ENCODE results near the gene ARHGEF28.

The ARHGEF28 gene

GRCh38 chr5:73617510-73618279, 8.3 kb upstream of the ARHGEF28 start:
- Histone ChIP-seq H3K4me3 (ENCODE audit: low read depth in 1 of 2, low read length in 2 of 2) (no peak overlapping the region), H3K9ac (ENCODE audit: low read depth, low read length) (no peak overlapping the region), H4K20me1 (ENCODE audit: insufficient read depth, low read length) (no peaks in the 10 kb centered on the region), H2AFZ (ENCODE audit: low read depth, low read length) (no peak overlapping the region), H3K9me3 (ENCODE audit: insufficient read depth, low read length, severe bottlenecking) (no peaks in the 10 kb centered on the region), H3K27ac (ENCODE audit: low read length) (no peak overlapping the region), H3K79me2 (ENCODE audit: insufficient read depth, low read length) (no peaks in the 10 kb centered on the region), H3K4me1 (ENCODE audit: insufficient read depth, low read length) (no peaks in the 10 kb centered on the region), H3K4me2 (ENCODE audit: insufficient read depth, low read length) (no peak overlapping the region), H3K27me3 (ENCODE audit: insufficient read depth, low read length, poor library complexity) (peaks cover under 1% of the 10 kb centered on the region), H3K36me3 (ENCODE audit: insufficient read depth, low read length) (no peaks in the 10 kb centered on the region)
- ATAC-seq (ENCODE audit: insufficient read depth, low read depth) (no peak), DNase-seq (no peak)
- TF ChIP-seq CTCF (IDR thresholded peaks at IDR 0.05; ENCODE audit: borderline replicate concordance, extremely low read depth, low read length, poor library complexity, severe bottlenecking): no peak
- TF ChIP-seq EZH2 (IDR thresholded peaks at IDR 0.05; ENCODE audit: borderline replicate concordance, low read depth, low read length, severe bottlenecking): no peak

GRCh38 chr5:73619606-73620333, 6.2 kb upstream of the ARHGEF28 start:
- no peaks in the 10 kb centered on the region for H3K4me1 ChIP-seq (ENCODE audit: insufficient read depth, low read length)
- DNase-seq (no peak), ATAC-seq (ENCODE audit: insufficient read depth, low read depth) (no peak)
- TF ChIP-seq CTCF (IDR thresholded peaks at IDR 0.05; ENCODE audit: borderline replicate concordance, extremely low read depth, low read length, poor library complexity, severe bottlenecking) (no peak), EZH2 (IDR thresholded peaks at IDR 0.05; ENCODE audit: borderline replicate concordance, low read depth, low read length, severe bottlenecking) (no peak)
- H4K20me1 ChIP-seq (ENCODE audit: insufficient read depth, low read length): no peaks in the 10 kb centered on the region
- no peaks in the 10 kb centered on the region for H3K27me3 ChIP-seq (ENCODE audit: insufficient read depth, low read length, poor library complexity)
- H3K9me3 ChIP-seq (ENCODE audit: insufficient read depth, low read length, severe bottlenecking): no peaks in the 10 kb centered on the region
- no peak overlapping the region for H3K9ac ChIP-seq (ENCODE audit: low read depth, low read length)
- no peak overlapping the region for H3K4me2 ChIP-seq (ENCODE audit: insufficient read depth, low read length)
- H3K36me3 ChIP-seq (ENCODE audit: insufficient read depth, low read length): no peaks in the 10 kb centered on the region
- H3K4me3 ChIP-seq (ENCODE audit: low read depth in 1 of 2, low read length in 2 of 2): no peak overlapping the region
- no peak overlapping the region for H2AFZ ChIP-seq (ENCODE audit: low read depth, low read length)
- no peak overlapping the region for H3K27ac ChIP-seq (ENCODE audit: low read length)
- no peaks in the 10 kb centered on the region for H3K79me2 ChIP-seq (ENCODE audit: insufficient read depth, low read length)

GRCh38 chr5:73620334-73620687, 5.7 kb upstream of the ARHGEF28 start:
- TF ChIP-seq EZH2 (IDR thresholded peaks at IDR 0.05; ENCODE audit: borderline replicate concordance, low read depth, low read length, severe bottlenecking) (no peak), CTCF (IDR thresholded peaks at IDR 0.05; ENCODE audit: borderline replicate concordance, extremely low read depth, low read length, poor library complexity, severe bottlenecking) (no peak)
- H3K9ac ChIP-seq (ENCODE audit: low read depth, low read length): no peak overlapping the region
- no peaks in the 10 kb centered on the region for H3K79me2 ChIP-seq (ENCODE audit: insufficient read depth, low read length)
- H3K4me2 ChIP-seq (ENCODE audit: insufficient read depth, low read length): no peak overlapping the region
- H3K9me3 ChIP-seq (ENCODE audit: insufficient read depth, low read length, severe bottlenecking): no peaks in the 10 kb centered on the region
- no peaks in the 10 kb centered on the region for H4K20me1 ChIP-seq (ENCODE audit: insufficient read depth, low read length)
- H3K4me1 ChIP-seq (ENCODE audit: insufficient read depth, low read length): no peaks in the 10 kb centered on the region
- no peak overlapping the region for H2AFZ ChIP-seq (ENCODE audit: low read depth, low read length)
- H3K36me3 ChIP-seq (ENCODE audit: insufficient read depth, low read length): no peaks in the 10 kb centered on the region
- H3K27me3 ChIP-seq (ENCODE audit: insufficient read depth, low read length, poor library complexity): no peaks in the 10 kb centered on the region
- no peak overlapping the region for H3K4me3 ChIP-seq (ENCODE audit: low read depth in 1 of 2, low read length in 2 of 2)
- no peak for ATAC-seq (ENCODE audit: insufficient read depth, low read depth)
- no peak for DNase-seq
- H3K27ac ChIP-seq (ENCODE audit: low read length): no peak overlapping the region

Measured in DND-41 (cell line).